Calu3 (cell line): ENCODE data around the gene RHOF. TPM values are rescaled to one million over a fixed set of nuclear protein-coding genes. Genes with fewer than 3 reads are reported as not detected.
A peak's percentile ranks its signal among the peaks of the same experiment; 100 is the strongest.
"Not testable (repeated sequence)": the region's sequence is repeated elsewhere in the genome, so short reads cannot be mapped to it uniquely, and the experiment has no call there.

ENCODE experiments used
- BruUV-seq: library from RNA; stranded (reverse); fragments of 400-500 nt; replicated peaks from 2 replicates; lab custom pipeline; 2021; lab: Mats Ljungman, UMichigan
- CTCF ChIA-PET: fragments of 300-600 bp; sonication (Branson Sonifier 250); formaldehyde crosslinking; loops from one replicate; lab custom pipeline; 2022; ENCODE audit warnings: antibody characterized with exemption; lab: Charles Lee
- DNase-seq: peaks from one replicate; pipeline ENCODE4 v3.0.0; 2022
- H3K27ac Mint-ChIP-seq: one replicate; pipeline ENCODE4 v1.8.0; 2022; ENCODE audit warnings: mixed read lengths; ENCODE audit not compliant: unreplicated experiment
- H3K27me3 Mint-ChIP-seq: one replicate; pipeline ENCODE4 v1.8.0; 2022; ENCODE audit warnings: mixed read lengths; ENCODE audit not compliant: unreplicated experiment
- H3K36me3 Mint-ChIP-seq: one replicate; pipeline ENCODE4 v1.8.0; 2022; ENCODE audit warnings: mild to moderate bottlenecking, moderate library complexity, mixed read lengths; ENCODE audit not compliant: insufficient read depth, unreplicated experiment
- H3K4me1 Mint-ChIP-seq: one replicate; pipeline ENCODE4 v1.8.0; 2022; ENCODE audit warnings: mild to moderate bottlenecking, low read depth, mixed read lengths; ENCODE audit not compliant: unreplicated experiment
- H3K4me3 Mint-ChIP-seq: one replicate; pipeline ENCODE4 v1.8.0; 2022; ENCODE audit warnings: mild to moderate bottlenecking, low read depth, moderate library complexity, mixed read lengths; ENCODE audit not compliant: unreplicated experiment
- H3K9me3 Mint-ChIP-seq: one replicate; pipeline ENCODE4 v1.8.0; 2022; ENCODE audit warnings: low read depth, mixed read lengths; ENCODE audit not compliant: unreplicated experiment
- intact Hi-C: fragments of 100-400 bp; cut with micrococcal nuclease; formaldehyde crosslinking; loops from one replicate; pipeline ENCODE4 v1.10.0; 2022; ENCODE audit not compliant: unreplicated experiment
- total RNA-seq: library from RNA; stranded (reverse); gene quantifications from 2 replicates; pipeline ENCODE4 v1.2.3, GENCODE V29; 2022
- TF ChIP-seq, protein P1 (sequence below): fragments of 200-600 bp; IDR thresholded peaks from one replicate; pipeline ENCODE4 v1.8.0; 2022; ENCODE audit warnings: antibody characterized with exemption; ENCODE audit not compliant: unreplicated experiment

Gene RHOF
- total RNA-seq, 1 experiment from 2014 or later: 73.9 TPM

DNA sequence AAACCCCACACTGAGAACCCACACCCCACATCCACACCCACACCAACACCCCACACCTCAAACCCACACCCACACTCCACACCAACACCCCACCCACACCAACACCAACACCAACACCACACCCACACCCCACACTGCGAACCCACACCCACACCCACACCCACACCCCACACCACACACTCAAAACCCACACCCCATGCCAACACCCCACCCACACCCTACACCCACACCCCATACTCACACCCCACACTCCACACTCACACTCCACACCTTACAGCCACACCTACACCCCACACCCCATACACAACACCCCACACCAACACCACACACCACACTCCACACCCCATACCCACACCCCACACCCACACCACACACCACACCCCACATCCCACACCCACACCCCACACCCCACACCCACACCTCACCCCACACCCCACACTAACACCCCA is 43.0 kb downstream of the RHOF start:
- intact Hi-C loops: no loop called here
- Mint-ChIP-seq H3K27ac (no peak overlapping the region), H3K9me3 (no peaks in the 10 kb centered on the region), H3K27me3 (no peaks in the 10 kb centered on the region), H3K36me3 (peaks cover 11% of the 10 kb centered on the region), H3K4me1 (peaks cover 12% of the 10 kb centered on the region), H3K4me3 (no peak overlapping the region)
- TF ChIP-seq, protein P1, sequence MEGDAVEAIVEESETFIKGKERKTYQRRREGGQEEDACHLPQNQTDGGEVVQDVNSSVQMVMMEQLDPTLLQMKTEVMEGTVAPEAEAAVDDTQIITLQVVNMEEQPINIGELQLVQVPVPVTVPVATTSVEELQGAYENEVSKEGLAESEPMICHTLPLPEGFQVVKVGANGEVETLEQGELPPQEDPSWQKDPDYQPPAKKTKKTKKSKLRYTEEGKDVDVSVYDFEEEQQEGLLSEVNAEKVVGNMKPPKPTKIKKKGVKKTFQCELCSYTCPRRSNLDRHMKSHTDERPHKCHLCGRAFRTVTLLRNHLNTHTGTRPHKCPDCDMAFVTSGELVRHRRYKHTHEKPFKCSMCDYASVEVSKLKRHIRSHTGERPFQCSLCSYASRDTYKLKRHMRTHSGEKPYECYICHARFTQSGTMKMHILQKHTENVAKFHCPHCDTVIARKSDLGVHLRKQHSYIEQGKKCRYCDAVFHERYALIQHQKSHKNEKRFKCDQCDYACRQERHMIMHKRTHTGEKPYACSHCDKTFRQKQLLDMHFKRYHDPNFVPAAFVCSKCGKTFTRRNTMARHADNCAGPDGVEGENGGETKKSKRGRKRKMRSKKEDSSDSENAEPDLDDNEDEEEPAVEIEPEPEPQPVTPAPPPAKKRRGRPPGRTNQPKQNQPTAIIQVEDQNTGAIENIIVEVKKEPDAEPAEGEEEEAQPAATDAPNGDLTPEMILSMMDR: no peak
- BruUV-seq: no TSS peak
- DNase-seq: no peak
- CTCF ChIA-PET: no interaction called here

DNA sequence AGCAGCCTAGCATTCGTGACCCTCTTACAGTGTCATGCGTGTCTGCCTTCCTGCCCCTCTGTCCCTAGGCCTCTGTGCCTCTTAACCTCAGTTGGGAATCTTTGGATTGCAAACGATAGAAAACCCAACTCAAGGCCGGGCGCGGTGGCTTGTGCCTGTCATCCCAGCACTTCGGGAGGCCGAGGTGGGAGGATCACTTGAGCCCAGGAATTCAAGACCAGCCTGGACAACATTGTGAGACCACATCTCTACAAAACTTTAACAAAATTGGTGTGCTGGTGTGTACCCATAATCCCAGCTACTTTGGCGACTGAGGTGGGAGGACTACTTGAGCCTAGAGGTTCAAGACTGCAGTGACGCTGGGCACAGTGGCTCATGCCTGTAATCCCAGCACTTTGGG is 44.2 kb downstream of the RHOF start:
- Mint-ChIP-seq H3K36me3 (peaks cover 19% of the 10 kb centered on the region), H3K4me3 (no peak overlapping the region), H3K27me3 (no peaks in the 10 kb centered on the region), H3K9me3 (no peaks in the 10 kb centered on the region), H3K4me1 (peaks cover 12% of the 10 kb centered on the region), H3K27ac (peak overlapping the region; percentile 51)
- TF ChIP-seq, protein P1: no peak
- intact Hi-C loops: no loop called here
- no TSS peak for BruUV-seq
- CTCF ChIA-PET: interaction anchor here (0.5 to 0.6 kb wide), 2 partner anchors 46 to 67 kb away, joined by 3 to 4 read pairs; no protein-coding TSS in a partner anchor
- DNase-seq: no peak

DNA sequence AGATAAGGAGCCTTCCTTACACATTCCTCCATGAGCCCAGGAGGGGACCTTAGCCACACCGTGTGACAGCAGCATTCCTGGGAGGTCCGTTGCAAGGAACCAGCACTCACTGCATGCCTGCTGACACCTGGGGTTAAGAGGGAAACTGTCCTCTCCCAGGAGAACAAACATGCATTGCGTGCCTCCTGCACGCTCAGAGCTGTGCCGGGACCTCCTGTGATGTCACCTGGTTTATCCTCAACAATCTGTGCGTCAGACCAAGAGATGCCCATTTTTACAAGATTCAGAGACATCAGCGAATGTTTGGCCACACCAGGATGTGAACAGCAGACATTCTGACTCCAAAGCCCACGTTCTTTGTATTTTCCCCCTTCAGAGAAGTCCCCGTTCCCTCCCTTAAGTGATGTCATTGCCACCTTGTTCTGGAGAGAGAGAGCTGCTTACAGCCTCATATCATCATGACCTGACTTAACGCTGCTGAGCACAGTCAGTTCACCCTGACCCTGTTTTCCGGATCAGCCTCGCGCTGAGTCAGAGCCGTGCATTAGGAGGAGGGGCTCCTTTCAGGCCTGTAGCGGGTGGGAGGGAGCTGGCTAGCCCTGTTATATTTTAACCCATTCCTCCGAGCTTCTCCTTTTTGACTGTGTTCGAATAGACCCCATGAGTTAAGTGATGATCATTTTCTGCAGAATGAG is 44.8 kb downstream of the RHOF start:
- DNase-seq: peak; percentile 50
- intact Hi-C loops: no loop called here
- H3K27ac Mint-ChIP-seq: peak overlapping the region; percentile 51
- no TSS peak for BruUV-seq
- no peak overlapping the region for H3K4me3 Mint-ChIP-seq
- TF ChIP-seq, protein P1: no peak
- CTCF ChIA-PET: interaction anchor here (0.5 to 0.6 kb wide), 2 partner anchors 46 to 67 kb away, joined by 3 to 4 read pairs; no protein-coding TSS in a partner anchor
- H3K36me3 Mint-ChIP-seq: peaks cover 22% of the 10 kb centered on the region
- H3K4me1 Mint-ChIP-seq: peaks cover 12% of the 10 kb centered on the region
- H3K27me3 Mint-ChIP-seq: no peaks in the 10 kb centered on the region
- no peaks in the 10 kb centered on the region for H3K9me3 Mint-ChIP-seq

DNA sequence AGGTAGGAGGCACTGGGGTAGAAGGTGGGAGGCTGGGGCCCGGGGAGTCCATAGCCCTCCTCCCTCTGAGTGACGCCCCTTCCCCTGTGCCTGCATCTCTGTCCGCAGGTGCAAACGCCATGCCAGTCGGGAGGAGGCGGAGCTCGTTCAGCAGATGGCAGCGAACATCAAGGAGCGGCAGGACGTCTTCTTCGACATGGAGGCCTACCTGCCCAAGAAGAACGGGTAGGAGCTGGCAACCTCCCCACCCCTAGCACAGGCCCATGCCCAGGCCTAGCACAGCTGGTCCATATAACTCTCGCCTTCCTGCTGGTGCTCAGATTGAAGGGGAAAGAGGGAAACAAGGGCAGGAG is 45.3 kb downstream of the RHOF start:
- CTCF ChIA-PET: no interaction called here
- no peak for DNase-seq

DNA sequence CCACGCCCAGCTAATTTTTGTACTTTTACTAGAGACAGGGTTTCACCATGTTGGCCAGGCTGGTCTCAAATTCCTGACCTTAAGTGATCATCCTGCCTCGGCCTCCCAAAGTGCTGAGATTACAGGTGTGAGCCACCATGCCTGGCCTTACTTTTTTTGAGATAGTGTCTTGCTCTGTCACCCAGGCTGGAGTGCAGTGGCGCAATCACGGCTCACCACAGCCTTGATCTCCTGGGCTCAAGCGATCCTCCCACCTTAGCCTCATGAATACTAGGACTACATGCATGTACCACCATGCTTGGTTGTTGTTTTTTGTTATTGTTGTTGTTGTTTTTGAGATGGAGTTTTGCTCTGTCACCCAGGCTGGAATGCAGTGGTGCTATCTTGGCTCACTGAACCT is 47.9 kb downstream of the RHOF start:
- BruUV-seq, H3K4me3 Mint-ChIP-seq, H3K9me3 Mint-ChIP-seq, H3K27ac Mint-ChIP-seq, DNase-seq, H3K27me3 Mint-ChIP-seq, intact Hi-C loops, CTCF ChIA-PET: not testable (repeated sequence)
- peaks cover 12% of the 10 kb centered on the region for H3K4me1 Mint-ChIP-seq
- H3K36me3 Mint-ChIP-seq: peaks cover 17% of the 10 kb centered on the region

More for the DNA sequence above, 45.3 kb downstream of the RHOF start:
- Mint-ChIP-seq H3K4me1 (peaks cover 12% of the 10 kb centered on the region), H3K36me3 (peaks cover 22% of the 10 kb centered on the region), H3K27ac (peak overlapping the region; percentile 51), H3K27me3 (no peaks in the 10 kb centered on the region), H3K4me3 (no peak overlapping the region), H3K9me3 (no peaks in the 10 kb centered on the region)
- intact Hi-C loops: no loop called here
- TF ChIP-seq, protein P1: no peak
- BruUV-seq: no TSS peak
